OCI-LY3 (cell line): ENCODE measurements around the gene SLC6A6.

Experiments
- CTCF ChIP-seq: fragments of 200-600, 300-600 bp; sonication (generic); IDR thresholded peaks from 2 replicates; pipeline ENCODE4 v1.5.1; 2014; ENCODE audit warnings: antibody characterized with exemption, low read length, low read depth
- EZH2phosphoT487 ChIP-seq: fragments of 200-600 bp; shearing (Covaris generic); IDR thresholded peaks from 2 replicates; pipeline ENCODE4 v1.6.1; 2018; ENCODE audit warnings: antibody characterized with exemption, mixed run types, low read depth

- TF ChIP-seq CTCF, result no peak
- no peak for TF ChIP-seq EZH2phosphoT487
These were observed 89.2 kb downstream of the SLC6A6 start for GRCh38 chr3:14491396-14492190.
